GM18526 (cell line): ENCODE results near the gene DCLRE1B.
A peak's percentile ranks its signal among the peaks of the same experiment; 100 is the strongest.

Experiments used
- POLR2A ChIP-seq: IDR thresholded peaks from 3 replicates; pipeline ENCODE4 v1.6.1; 2011; ENCODE audit not compliant: insufficient read length; ENCODE audit errors: extremely low read depth

The DCLRE1B gene

GRCh38 chr1:113904674-113905434 lies at the start of gene DCLRE1B, which contains the start of gene AP4B1:
Gene DCLRE1B, plus strand, starts transcription at chr1:113905326. Its CDS starts 261 bp downstream, at chr1:113905587.
Gene AP4B1, minus strand, starts transcription at chr1:113904799. Its CDS starts 82 bp downstream, at chr1:113904717.
- TF ChIP-seq POLR2A, result peak; percentile 77

- no peak for TF ChIP-seq POLR2A
These were observed 49.3 kb upstream of the DCLRE1B start for GRCh38 chr1:113855630-113856400.

GRCh38 chr1:113856401-113856790 lies 48.7 kb upstream of the DCLRE1B start:
- TF ChIP-seq POLR2A, result no peak

- no peak for TF ChIP-seq POLR2A
These were observed 47.4 kb upstream of the DCLRE1B start for GRCh38 chr1:113857776-113858175.

GRCh38 chr1:113858418-113858817 lies 46.7 kb upstream of the DCLRE1B start:
- TF ChIP-seq POLR2A, result no peak

GRCh38 chr1:113858982-113859381 lies 46.1 kb upstream of the DCLRE1B start:
- no peak for TF ChIP-seq POLR2A

- TF ChIP-seq POLR2A, result no peak
These were observed 45.5 kb upstream of the DCLRE1B start for GRCh38 chr1:113859478-113860175.

GRCh38 chr1:113860891-113861290 lies 44.2 kb upstream of the DCLRE1B start:
- no peak for TF ChIP-seq POLR2A

GRCh38 chr1:113861641-113862040 lies 43.5 kb upstream of the DCLRE1B start:
- TF ChIP-seq POLR2A, result no peak

- TF ChIP-seq POLR2A, result no peak
These were observed 36.6 kb upstream of the DCLRE1B start for GRCh38 chr1:113868387-113869083.

- no peak for TF ChIP-seq POLR2A
These were observed 34.3 kb upstream of the DCLRE1B start for GRCh38 chr1:113870778-113871177.

- peak; percentile 81 for TF ChIP-seq POLR2A
These were observed 33.5 kb upstream of the DCLRE1B start, which contains the start of gene PTPN22 for GRCh38 chr1:113871597-113872113. Gene PTPN22, minus strand, starts transcription at chr1:113871712.

GRCh38 chr1:113872219-113872935 lies 32.7 kb upstream of the DCLRE1B start:
- TF ChIP-seq POLR2A, result no peak
